HFF-Myc (cell line): ENCODE measurements around the gene LINC01488.

ENCODE experiments used
- DNase-seq: peaks from one replicate; pipeline ENCODE4 v3.0.0-alpha.2; 2011; ENCODE audit warnings: low read depth; ENCODE audit errors: extremely low read depth
- H3K4me3 ChIP-seq: replicated peaks from 2 replicates; pipeline ENCODE4 v1.5.1; 2011; ENCODE audit warnings: low read depth, mild to moderate bottlenecking, control low read depth, low read length
- TF ChIP-seq, protein P1 (sequence below): IDR thresholded peaks from 2 replicates; pipeline ENCODE4 v1.5.1; 2012; ENCODE audit warnings: mild to moderate bottlenecking, low read depth, low read length, control low read depth; ENCODE audit errors: missing control alignments

LINC01488 gene

DNA sequence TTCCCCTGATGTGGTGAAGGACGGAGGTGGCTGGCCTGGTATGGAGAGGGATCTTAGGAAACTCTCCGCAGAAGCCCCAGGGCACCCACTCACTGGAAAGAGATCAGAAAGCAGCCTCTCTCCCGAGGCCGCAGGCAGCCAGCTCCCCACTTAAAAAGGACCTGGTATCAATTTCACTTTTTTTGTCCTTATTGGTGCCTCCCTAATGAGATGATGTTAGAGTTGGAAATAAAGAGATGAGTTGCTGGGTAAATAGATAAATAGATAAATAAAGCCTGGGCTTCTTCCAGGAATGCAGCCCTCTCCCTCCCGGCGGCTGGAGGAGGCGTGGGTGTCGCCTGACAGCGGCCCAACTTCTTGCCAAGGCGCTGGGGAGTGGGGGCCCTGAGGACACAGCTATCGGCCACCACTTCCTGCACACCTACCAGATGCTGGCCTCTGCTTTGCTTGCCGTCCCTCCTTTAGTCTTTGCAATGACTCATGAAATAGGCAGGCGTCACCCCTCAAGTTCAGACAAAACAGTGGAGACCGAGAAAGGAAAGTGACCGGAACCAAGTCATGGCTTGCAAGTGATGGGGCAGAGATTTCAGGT lies 42.9 kb downstream of the LINC01488 start:
- no peak overlapping the region for H3K4me3 ChIP-seq
- DNase-seq, result no peak
- TF ChIP-seq, protein P1, sequence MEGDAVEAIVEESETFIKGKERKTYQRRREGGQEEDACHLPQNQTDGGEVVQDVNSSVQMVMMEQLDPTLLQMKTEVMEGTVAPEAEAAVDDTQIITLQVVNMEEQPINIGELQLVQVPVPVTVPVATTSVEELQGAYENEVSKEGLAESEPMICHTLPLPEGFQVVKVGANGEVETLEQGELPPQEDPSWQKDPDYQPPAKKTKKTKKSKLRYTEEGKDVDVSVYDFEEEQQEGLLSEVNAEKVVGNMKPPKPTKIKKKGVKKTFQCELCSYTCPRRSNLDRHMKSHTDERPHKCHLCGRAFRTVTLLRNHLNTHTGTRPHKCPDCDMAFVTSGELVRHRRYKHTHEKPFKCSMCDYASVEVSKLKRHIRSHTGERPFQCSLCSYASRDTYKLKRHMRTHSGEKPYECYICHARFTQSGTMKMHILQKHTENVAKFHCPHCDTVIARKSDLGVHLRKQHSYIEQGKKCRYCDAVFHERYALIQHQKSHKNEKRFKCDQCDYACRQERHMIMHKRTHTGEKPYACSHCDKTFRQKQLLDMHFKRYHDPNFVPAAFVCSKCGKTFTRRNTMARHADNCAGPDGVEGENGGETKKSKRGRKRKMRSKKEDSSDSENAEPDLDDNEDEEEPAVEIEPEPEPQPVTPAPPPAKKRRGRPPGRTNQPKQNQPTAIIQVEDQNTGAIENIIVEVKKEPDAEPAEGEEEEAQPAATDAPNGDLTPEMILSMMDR, result no peak

DNA sequence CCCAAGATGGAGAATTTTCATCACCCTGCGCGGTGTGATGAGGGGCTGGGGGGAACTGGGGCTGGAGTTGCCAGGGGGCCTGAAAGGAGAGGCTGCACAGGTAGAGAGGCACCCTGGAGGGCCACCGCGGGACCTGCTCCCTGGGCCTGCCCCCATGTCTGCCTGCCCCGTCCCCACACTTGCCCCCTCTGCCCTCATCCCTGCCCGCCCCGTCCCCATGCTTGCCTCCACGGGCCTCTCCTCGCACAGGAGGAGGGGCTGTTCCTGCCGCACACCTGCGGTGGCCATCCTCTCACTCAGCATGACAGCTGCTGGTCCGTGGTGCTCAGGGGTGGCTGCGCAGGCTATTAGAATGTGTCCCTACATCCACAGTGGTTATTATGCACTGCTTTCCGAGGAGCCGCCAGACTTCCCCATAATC lies 43.5 kb downstream of the LINC01488 start:
- H3K4me3 ChIP-seq, result no peak overlapping the region
- DNase-seq, result no peak

DNA sequence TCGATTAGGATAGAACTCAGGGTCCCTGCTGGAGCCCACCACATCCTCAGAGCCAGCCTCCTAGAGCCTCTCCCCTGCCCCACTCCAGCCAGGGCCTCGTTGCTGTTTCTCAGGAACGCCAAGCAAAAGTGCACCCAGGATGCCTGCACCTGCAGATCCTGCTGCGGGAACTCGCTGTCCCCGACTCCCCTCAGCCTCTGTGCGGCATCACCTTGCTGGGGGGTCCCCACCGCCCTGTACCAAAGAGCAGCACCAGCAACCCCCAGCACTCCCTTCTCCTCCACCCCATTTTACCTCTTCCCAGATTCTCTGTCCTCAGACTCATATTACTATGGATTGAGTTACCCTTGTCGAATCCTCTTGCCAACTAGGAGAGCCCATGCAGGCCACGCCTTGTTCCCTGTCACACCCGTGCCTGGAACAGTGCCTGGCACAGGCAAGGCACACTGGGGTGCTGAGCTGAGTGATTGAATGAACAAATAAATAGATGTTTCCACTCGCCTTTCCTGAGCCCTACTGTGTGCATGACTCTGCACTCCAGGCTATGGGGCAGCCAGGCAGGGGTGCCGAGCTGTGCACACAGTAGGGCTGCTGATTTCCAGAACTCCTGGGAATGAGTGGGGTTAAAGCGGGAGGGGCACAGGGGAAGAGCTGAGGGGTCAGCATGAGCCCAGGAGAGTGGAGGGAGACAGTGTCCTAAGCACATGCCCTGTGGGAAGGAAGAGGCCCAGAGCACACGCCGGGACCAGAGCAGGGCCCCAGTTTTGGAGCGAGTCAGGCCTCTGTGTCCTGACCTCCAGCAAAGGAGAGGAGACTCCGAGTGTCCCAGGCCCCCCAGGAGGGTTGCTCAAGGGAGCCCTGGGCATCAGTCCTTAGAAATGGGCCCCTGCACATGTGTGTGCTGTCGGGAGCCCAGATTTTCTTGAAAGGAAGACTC lies 44.3 kb downstream of the LINC01488 start:
- H3K4me3 ChIP-seq, result no peak overlapping the region
- TF ChIP-seq, protein P1, result no peak
- no peak for DNase-seq

More for the DNA sequence above, 43.5 kb downstream of the LINC01488 start:
- TF ChIP-seq, protein P1, result no peak

DNA sequence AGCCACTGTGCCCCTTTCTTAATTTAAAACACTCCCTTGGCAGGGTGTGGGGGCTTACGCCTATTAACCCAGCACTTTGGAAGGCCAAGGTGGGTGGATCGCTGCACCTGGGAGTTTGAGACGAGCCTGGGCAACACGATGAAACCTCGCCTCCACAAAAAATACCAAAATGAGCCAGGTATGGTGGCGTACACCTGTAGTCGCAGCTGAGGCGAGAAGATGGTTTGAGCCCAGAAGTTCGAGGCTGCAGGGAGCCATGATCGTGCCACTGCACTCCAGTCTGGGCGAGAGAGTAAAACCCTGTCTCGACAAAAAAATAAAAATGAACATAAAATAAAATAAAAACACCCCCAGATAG lies 45.0 kb downstream of the LINC01488 start:
- H3K4me3 ChIP-seq, result no peak overlapping the region
- TF ChIP-seq, protein P1, result no peak
- no peak for DNase-seq

DNA sequence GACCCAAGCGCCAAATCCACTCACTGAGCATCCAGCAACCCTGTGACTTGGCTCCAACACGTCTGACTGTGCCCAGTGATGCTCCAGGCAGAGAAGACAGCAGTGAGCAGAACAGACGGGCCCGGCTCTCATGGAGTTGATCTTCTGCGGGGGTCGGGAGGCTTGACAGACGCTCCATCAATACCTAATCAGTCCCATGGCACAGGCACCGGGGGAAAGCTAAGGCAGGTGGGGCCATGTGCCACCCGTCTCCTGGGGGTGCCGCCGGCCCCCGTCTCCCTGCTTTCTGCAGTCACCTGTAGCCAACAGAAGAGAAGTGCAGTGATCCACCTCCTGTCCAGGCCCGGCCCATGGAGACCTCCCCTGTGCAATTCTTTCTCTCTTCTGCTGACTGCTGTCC lies 47.5 kb downstream of the LINC01488 start:
- DNase-seq, result no peak
- TF ChIP-seq, protein P1, result no peak
- no peak overlapping the region for H3K4me3 ChIP-seq

DNA sequence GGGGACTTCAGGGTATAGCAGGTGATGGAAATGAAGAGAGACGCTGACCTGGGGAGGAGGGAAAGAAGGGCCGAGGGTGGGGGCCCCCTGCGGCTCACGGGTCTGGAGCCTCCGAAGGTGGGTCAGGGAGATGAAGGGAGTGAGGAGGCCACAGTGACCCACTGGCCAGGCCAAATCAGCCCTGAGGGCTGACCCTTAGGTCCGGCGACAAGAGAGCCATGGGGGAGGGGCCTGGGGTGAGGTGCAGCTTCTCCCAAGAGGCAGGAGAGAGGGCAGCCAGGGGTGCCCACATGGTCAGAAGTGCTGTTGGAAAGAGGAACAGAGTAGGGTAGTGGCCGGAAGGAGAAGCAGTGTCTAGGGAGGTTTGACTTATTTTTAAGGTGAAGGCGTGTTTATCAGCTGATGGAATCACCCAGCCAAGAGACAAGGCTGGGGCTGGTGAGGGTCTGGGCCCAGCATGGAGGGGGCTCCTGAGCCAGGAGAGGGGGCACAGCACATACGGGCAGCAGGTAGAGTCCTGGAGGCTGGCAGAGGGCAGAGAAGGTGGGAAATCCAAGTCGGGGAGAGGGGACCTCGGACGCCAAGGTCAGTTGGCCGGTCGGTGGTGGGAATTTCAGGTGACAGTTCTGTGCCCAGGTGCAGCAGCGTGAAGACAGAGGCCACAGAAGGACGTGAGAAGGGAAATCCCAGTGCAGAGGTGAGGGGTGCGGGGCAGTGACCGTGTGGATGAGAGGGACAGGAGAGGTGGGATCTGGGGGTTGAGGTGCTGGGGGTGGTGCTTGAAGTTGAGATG lies 49.0 kb downstream of the LINC01488 start:
- TF ChIP-seq, protein P1, result no peak
- DNase-seq, result no peak

More for the DNA sequence above, 49.0 kb downstream of the LINC01488 start:
- no peak overlapping the region for H3K4me3 ChIP-seq
